GM13976 (cell line): ENCODE data around the gene STARD8.

Source experiments
- DNase-seq: peaks from one replicate; pipeline ENCODE4 v3.0.0; 2012; ENCODE audit warnings: low spot score
- CTCF ChIP-seq: IDR thresholded peaks from 2 replicates; pipeline ENCODE4 v1.5.1; 2012; ENCODE audit warnings: borderline replicate concordance, mild to moderate bottlenecking; ENCODE audit not compliant: insufficient read depth; ENCODE audit errors: extremely low read depth, missing control alignments, control extremely low read depth
- in situ Hi-C: fragments of 300-500 bp; cut with MboI; formaldehyde crosslinking; loops from one replicate; pipeline ENCODE4 v1.12.0; 2022; ENCODE audit warnings: low sequenced_read_pairs, mixed read lengths, inconsistent platforms; ENCODE audit not compliant: unreplicated experiment

The STARD8 gene

GRCh38 chrX:68725756-68726365 lies 78.4 kb downstream of the STARD8 start:
- in situ Hi-C loops: no loop called here

GRCh38 chrX:68726366-68726765 lies 78.9 kb downstream of the STARD8 start:
- no peak for TF ChIP-seq CTCF
- DNase-seq: no peak
- in situ Hi-C loops: no loop called here

More at GRCh38 chrX:68725756-68726365, 78.4 kb downstream of the STARD8 start:
- no peak for DNase-seq
- TF ChIP-seq CTCF: no peak

GRCh38 chrX:68727696-68728095 lies 80.2 kb downstream of the STARD8 start:
- no peak for TF ChIP-seq CTCF
- no peak for DNase-seq
- in situ Hi-C loops: no loop called here

- no peak for DNase-seq
- in situ Hi-C loops: no loop called here
- no peak for TF ChIP-seq CTCF
Observed at GRCh38 chrX:68728186-68728585, 80.7 kb downstream of the STARD8 start.

- DNase-seq: no peak
- in situ Hi-C loops: no loop called here
- TF ChIP-seq CTCF: no peak
Observed at GRCh38 chrX:68731254-68731653, 83.8 kb downstream of the STARD8 start.

- peak; percentile 68 for DNase-seq
- TF ChIP-seq CTCF: peak; percentile 74
- in situ Hi-C loops: no loop called here
Observed at GRCh38 chrX:68732906-68733493, 85.5 kb downstream of the STARD8 start.
